Activated T-cell treated with anti-CD3 and anti-CD28 coated beads, Interleukin-2, amount 50 U/mL, for 24 hours (primary cell): Measurements from ENCODE around the gene ACTL6B.

Experiments used
- DNase-seq: peaks from one replicate; pipeline ENCODE4 v3.0.0-alpha.2; 2020
- H3K27ac Mint-ChIP-seq: 2 replicates; pipeline ENCODE4 v1.8.0; 2020; ENCODE audit warnings: mild to moderate bottlenecking, mixed read lengths
- H3K27me3 Mint-ChIP-seq: 2 replicates; pipeline ENCODE4 v1.8.0; 2020; ENCODE audit warnings: mixed read lengths
- H3K36me3 Mint-ChIP-seq: 2 replicates; pipeline ENCODE4 v1.8.0; 2020; ENCODE audit warnings: low read depth, mixed read lengths
- H3K4me1 Mint-ChIP-seq: 2 replicates; pipeline ENCODE4 v1.8.0; 2020; ENCODE audit warnings: low read depth, mixed read lengths
- H3K4me3 Mint-ChIP-seq: 2 replicates; pipeline ENCODE4 v1.8.0; 2020; ENCODE audit warnings: mild to moderate bottlenecking, moderate library complexity, mixed read lengths
- H3K9me3 Mint-ChIP-seq: 2 replicates; pipeline ENCODE4 v1.8.0; 2020; ENCODE audit warnings: mixed read lengths

ACTL6B gene

GRCh38 chr7:100687261-100687660 is 31.0 kb upstream of the ACTL6B start:
- H3K4me3 Mint-ChIP-seq, result no peak overlapping the region
- no peaks in the 10 kb centered on the region for H3K9me3 Mint-ChIP-seq
- no peak overlapping the region for H3K27ac Mint-ChIP-seq
- H3K36me3 Mint-ChIP-seq, result peaks cover 72% of the 10 kb centered on the region
- no peak for DNase-seq
- H3K27me3 Mint-ChIP-seq, result no peaks in the 10 kb centered on the region
- H3K4me1 Mint-ChIP-seq, result peaks cover 39% of the 10 kb centered on the region

- no peak for DNase-seq
- H3K4me1 Mint-ChIP-seq, result peaks cover 38% of the 10 kb centered on the region
- peaks cover 72% of the 10 kb centered on the region for H3K36me3 Mint-ChIP-seq
- no peak overlapping the region for H3K4me3 Mint-ChIP-seq
- H3K27me3 Mint-ChIP-seq, result no peaks in the 10 kb centered on the region
- peak overlapping the region; percentile 26 for H3K27ac Mint-ChIP-seq
- no peaks in the 10 kb centered on the region for H3K9me3 Mint-ChIP-seq
Observed at GRCh38 chr7:100686822-100687211, 30.6 kb upstream of the ACTL6B start.

GRCh38 chr7:100686201-100686821 is 30.1 kb upstream of the ACTL6B start:
- DNase-seq, result no peak
- H3K27me3 Mint-ChIP-seq, result no peaks in the 10 kb centered on the region
- peaks cover 38% of the 10 kb centered on the region for H3K4me1 Mint-ChIP-seq
- peaks cover 75% of the 10 kb centered on the region for H3K36me3 Mint-ChIP-seq
- no peak overlapping the region for H3K4me3 Mint-ChIP-seq
- no peak overlapping the region for H3K27ac Mint-ChIP-seq
- H3K9me3 Mint-ChIP-seq, result no peaks in the 10 kb centered on the region

- Mint-ChIP-seq H3K4me3 (no peak overlapping the region), H3K27me3 (no peaks in the 10 kb centered on the region), H3K9me3 (no peaks in the 10 kb centered on the region), H3K4me1 (peaks cover 37% of the 10 kb centered on the region), H3K36me3 (peaks cover 81% of the 10 kb centered on the region), H3K27ac (peak overlapping the region; percentile 63)
- DNase-seq, result no peak
Observed at GRCh38 chr7:100685631-100686145, 29.4 kb upstream of the ACTL6B start.

GRCh38 chr7:100685049-100685605 is 28.9 kb upstream of the ACTL6B start:
- H3K27ac Mint-ChIP-seq, result peak overlapping the region; percentile 63
- H3K27me3 Mint-ChIP-seq, result no peaks in the 10 kb centered on the region
- H3K9me3 Mint-ChIP-seq, result no peaks in the 10 kb centered on the region
- no peak for DNase-seq
- H3K4me1 Mint-ChIP-seq, result peaks cover 39% of the 10 kb centered on the region
- H3K4me3 Mint-ChIP-seq, result no peak overlapping the region
- peaks cover 85% of the 10 kb centered on the region for H3K36me3 Mint-ChIP-seq

GRCh38 chr7:100684534-100685042 is 28.3 kb upstream of the ACTL6B start:
- DNase-seq, result no peak
- H3K4me3 Mint-ChIP-seq, result no peak overlapping the region
- peaks cover 42% of the 10 kb centered on the region for H3K4me1 Mint-ChIP-seq
- H3K9me3 Mint-ChIP-seq, result no peaks in the 10 kb centered on the region
- peaks cover 85% of the 10 kb centered on the region for H3K36me3 Mint-ChIP-seq
- no peak overlapping the region for H3K27ac Mint-ChIP-seq
- H3K27me3 Mint-ChIP-seq, result no peaks in the 10 kb centered on the region

- Mint-ChIP-seq H3K4me1 (peaks cover 42% of the 10 kb centered on the region), H3K9me3 (no peaks in the 10 kb centered on the region), H3K27ac (no peak overlapping the region), H3K36me3 (peaks cover 85% of the 10 kb centered on the region), H3K4me3 (no peak overlapping the region), H3K27me3 (no peaks in the 10 kb centered on the region)
- no peak for DNase-seq
Observed at GRCh38 chr7:100683659-100684533, 27.6 kb upstream of the ACTL6B start.

- no peak overlapping the region for H3K4me3 Mint-ChIP-seq
- no peaks in the 10 kb centered on the region for H3K27me3 Mint-ChIP-seq
- peaks cover 38% of the 10 kb centered on the region for H3K4me1 Mint-ChIP-seq
- DNase-seq, result peak; percentile 32
- no peaks in the 10 kb centered on the region for H3K9me3 Mint-ChIP-seq
- H3K27ac Mint-ChIP-seq, result peak overlapping the region; percentile 52
- H3K36me3 Mint-ChIP-seq, result peaks cover 83% of the 10 kb centered on the region
Observed at GRCh38 chr7:100682991-100683658, 26.9 kb upstream of the ACTL6B start.

- Mint-ChIP-seq H3K27me3 (no peaks in the 10 kb centered on the region), H3K4me1 (peaks cover 38% of the 10 kb centered on the region), H3K4me3 (no peak overlapping the region), H3K36me3 (peaks cover 85% of the 10 kb centered on the region), H3K27ac (peak overlapping the region; percentile 29), H3K9me3 (no peaks in the 10 kb centered on the region)
- DNase-seq, result peak; percentile 52
Observed at GRCh38 chr7:100682228-100682741, 26.0 kb upstream of the ACTL6B start.

- no peak for DNase-seq
- Mint-ChIP-seq H3K4me1 (peaks cover 42% of the 10 kb centered on the region), H3K27ac (peak overlapping the region; percentile 67), H3K27me3 (no peaks in the 10 kb centered on the region), H3K4me3 (no peak overlapping the region), H3K36me3 (peaks cover 83% of the 10 kb centered on the region), H3K9me3 (no peaks in the 10 kb centered on the region)
Observed at GRCh38 chr7:100681491-100682227, 25.4 kb upstream of the ACTL6B start.

GRCh38 chr7:100680576-100681271 is 24.5 kb upstream of the ACTL6B start:
- H3K4me1 Mint-ChIP-seq, result peaks cover 46% of the 10 kb centered on the region
- DNase-seq, result peak; percentile 35
- no peak overlapping the region for H3K4me3 Mint-ChIP-seq
- H3K36me3 Mint-ChIP-seq, result peaks cover 81% of the 10 kb centered on the region
- H3K27ac Mint-ChIP-seq, result peak overlapping the region; percentile 40
- no peaks in the 10 kb centered on the region for H3K27me3 Mint-ChIP-seq
- no peaks in the 10 kb centered on the region for H3K9me3 Mint-ChIP-seq

GRCh38 chr7:100679927-100680575 is 23.8 kb upstream of the ACTL6B start:
- peaks cover 46% of the 10 kb centered on the region for H3K4me1 Mint-ChIP-seq
- H3K27me3 Mint-ChIP-seq, result no peaks in the 10 kb centered on the region
- H3K4me3 Mint-ChIP-seq, result no peak overlapping the region
- peak overlapping the region; percentile 79 for H3K27ac Mint-ChIP-seq
- DNase-seq, result no peak
- H3K36me3 Mint-ChIP-seq, result peaks cover 76% of the 10 kb centered on the region
- no peaks in the 10 kb centered on the region for H3K9me3 Mint-ChIP-seq
